HCT116 (cell line): Measurements from ENCODE around the gene TPX2. TPM values are rescaled to one million over a fixed set of nuclear protein-coding genes. Genes with fewer than 3 reads are reported as not detected.

Experiments used
- ATAC-seq: fragments of 200-7000 bp; cut with Tn5 transposase; 2 replicates; pipeline ENCODE4 v1.9.1; 2020; ENCODE audit warnings: mild to moderate bottlenecking, moderate library complexity
- BruUV-seq: library from RNA; stranded (reverse); fragments of 400-500 nt; replicated peaks from 2 replicates; lab custom pipeline; 2021; lab: Mats Ljungman, UMichigan
- CTCF ChIA-PET: fragments of 300-600 bp; sonication (Branson Sonifier 250); formaldehyde crosslinking; loops from one replicate; lab custom pipeline; 2021; ENCODE audit warnings: antibody characterized with exemption; lab: Charles Lee
- POLR2A ChIA-PET: fragments of 300-600, 350-600 bp; sonication (Branson Sonifier 250); formaldehyde crosslinking; loops from one replicate; lab custom pipeline; 2021; ENCODE audit warnings: antibody characterized with exemption; lab: Charles Lee
- RAD21 ChIA-PET, 2 experiments: fragments of 300-600 bp; sonication (Branson Sonifier 250); formaldehyde crosslinking; loops; one replicate each; lab custom pipeline; 2023; ENCODE audit warnings: low total read pairs in 2 of 2; ENCODE audit not compliant: uncharacterized antibody in 2 of 2, unreplicated experiment in 2 of 2, low non-redundant PET in 1 of 2; lab: Charles Lee
- DNase-seq: peaks from one replicate; pipeline ENCODE4 v3.0.0-alpha.2; 2010; ENCODE audit warnings: low read depth, low spot score
- H2AFZ ChIP-seq: fragments of 200-600 bp; shearing (Covaris generic), sonication (generic); 2 replicates; pipeline ENCODE4 v1.6.1; 2017; ENCODE audit warnings: low read depth, mixed run types, mixed read lengths, antibody characterized with exemption, low read length; ENCODE audit not compliant: poor library complexity, severe bottlenecking
- H3K27ac ChIP-seq: 2 replicates; pipeline ENCODE4 v1.5.1; 2012; ENCODE audit warnings: low read depth, low read length
- H3K27me3 ChIP-seq: fragments of 200-600 bp; sonication (generic); 2 replicates; pipeline ENCODE4 v1.6.1; 2016; ENCODE audit warnings: mixed run types, low read length, mixed read lengths; ENCODE audit not compliant: insufficient read depth
- H3K36me3 ChIP-seq, 2 experiments: fragments of 200-500 bp in 1 of 2; fragments of 200-600 bp in 1 of 2; sonication (Bioruptor generic) in 1 of 2; sonication (generic) in 1 of 2; 2 replicates each; pipeline versions ENCODE4 v1.5.1 to v1.6.1; 2014 to 2016; ENCODE audit warnings: low read length in 2 of 2, inconsistent platforms in 1 of 2, mixed read lengths in 1 of 2, mixed run types in 1 of 2; ENCODE audit not compliant: insufficient read depth in 2 of 2, control insufficient read depth in 1 of 2
- H3K4me1 ChIP-seq, 2 experiments: fragments of 200-600 bp in 1 of 2; sonication (generic) in 1 of 2; 2 replicates each; pipeline versions ENCODE4 v1.5.1 to v1.6.1; 2012 to 2017; ENCODE audit warnings: low read length in 2 of 2, inconsistent platforms in 1 of 2, mild to moderate bottlenecking in 1 of 2, mixed read lengths in 1 of 2, mixed run types in 1 of 2, moderate library complexity in 1 of 2; ENCODE audit not compliant: insufficient read depth in 2 of 2, control insufficient read depth in 1 of 2
- H3K4me2 ChIP-seq: fragments of 200-600 bp; sonication (generic); 2 replicates; pipeline ENCODE4 v1.6.1; 2017; ENCODE audit warnings: mixed run types, low read length, mixed read lengths
- H3K4me3 ChIP-seq, 2 experiments: fragments of 200-600 bp in 1 of 2; sonication (generic) in 1 of 2; replicated peaks in 1 of 2; 2 replicates each; pipeline ENCODE4 v1.5.1; 2011 to 2016; ENCODE audit warnings: low read length in 2 of 2, control low read depth in 1 of 2, low read depth in 1 of 2, mild to moderate bottlenecking in 1 of 2, mixed read lengths in 1 of 2, mixed run types in 1 of 2
- H3K79me2 ChIP-seq: fragments of 200-600 bp; sonication (generic); 2 replicates; pipeline ENCODE4 v1.6.1; 2017; ENCODE audit warnings: mild to moderate bottlenecking, mixed run types, low read length, moderate library complexity, mixed read lengths; ENCODE audit not compliant: insufficient read depth
- H3K9ac ChIP-seq: fragments of 200-600 bp; sonication (generic); 2 replicates; pipeline ENCODE4 v1.6.1; 2016; ENCODE audit warnings: low read length, mixed read lengths
- H3K9me2 ChIP-seq: fragments of 200-600 bp; sonication (generic), shearing (Covaris generic); 2 replicates; pipeline ENCODE4 v1.6.1; 2017; ENCODE audit warnings: mixed run types, mild to moderate bottlenecking, moderate library complexity; ENCODE audit not compliant: insufficient read depth
- H3K9me3 ChIP-seq, 2 experiments: fragments of 200-500 bp in 1 of 2; fragments of 200-600 bp in 1 of 2; sonication (Bioruptor generic) in 1 of 2; sonication (generic) in 1 of 2; 2 replicates each; pipeline ENCODE4 v1.6.1; 2014 to 2017; ENCODE audit warnings: low read length in 2 of 2, mixed read lengths in 2 of 2, inconsistent platforms in 1 of 2, low read depth in 1 of 2, mild to moderate bottlenecking in 1 of 2, mixed run types in 1 of 2, moderate library complexity in 1 of 2; ENCODE audit not compliant: control insufficient read depth in 1 of 2, insufficient read depth in 1 of 2
- H4K20me1 ChIP-seq: fragments of 200-600 bp; sonication (generic), shearing (Covaris generic); 2 replicates; pipeline ENCODE4 v1.6.1; 2017; ENCODE audit warnings: mixed run types, mild to moderate bottlenecking, moderate library complexity; ENCODE audit not compliant: insufficient read depth
- CBX3 ChIP-seq: IDR thresholded peaks from 2 replicates; pipeline ENCODE4 v1.6.1; 2012; ENCODE audit warnings: low read depth
- CEBPB ChIP-seq: IDR thresholded peaks from 2 replicates; pipeline ENCODE4 v1.6.1; 2012; ENCODE audit warnings: low read depth
- CTCF ChIP-seq, 3 experiments: fragments of 200-600 bp in 1 of 3; sonication (generic) in 1 of 3; IDR thresholded peaks in 2 of 3; conservative IDR thresholded peaks in 1 of 3; 2 replicates each; pipeline ENCODE4 v1.5.1; 2012 to 2017; ENCODE audit warnings: low read depth in 2 of 3, low read length in 2 of 3, antibody characterized with exemption in 1 of 3, borderline replicate concordance in 1 of 3, control low read depth in 1 of 3, mild to moderate bottlenecking in 1 of 3, mixed read lengths in 1 of 3, mixed run types in 1 of 3, moderate library complexity in 1 of 3; ENCODE audit not compliant: insufficient read depth in 1 of 3
- EGR1 ChIP-seq: IDR thresholded peaks from 2 replicates; pipeline ENCODE4 v1.6.1; 2012; ENCODE audit warnings: low read depth
- EZH2phosphoT487 ChIP-seq: fragments of 200-600 bp; IDR thresholded peaks from 2 replicates; pipeline ENCODE4 v1.6.1; 2018; ENCODE audit warnings: antibody characterized with exemption, borderline replicate concordance
- FOSL1 ChIP-seq: IDR thresholded peaks from 2 replicates; pipeline ENCODE4 v1.6.1; 2012; ENCODE audit warnings: low read depth
- JUND ChIP-seq: IDR thresholded peaks from 2 replicates; pipeline ENCODE4 v1.6.1; 2012
- MAX ChIP-seq: IDR thresholded peaks from 2 replicates; pipeline ENCODE4 v1.6.1; 2012
- POLR2AphosphoS5 ChIP-seq: IDR thresholded peaks from 2 replicates; pipeline ENCODE4 v1.6.1; 2011; ENCODE audit warnings: mild to moderate bottlenecking, low read depth, low read length, moderate library complexity
- SIN3A ChIP-seq: IDR thresholded peaks from 2 replicates; pipeline ENCODE4 v1.6.1; 2012; ENCODE audit warnings: low read depth
- SP1 ChIP-seq: IDR thresholded peaks from 2 replicates; pipeline ENCODE4 v1.6.1; 2012; ENCODE audit warnings: low read depth
- ZFX ChIP-seq: fragments of 450-650 bp; IDR thresholded peaks from 2 replicates; pipeline ENCODE4 v1.6.1; 2017
- intact Hi-C: fragments of 100-400 bp; cut with micrococcal nuclease; formaldehyde crosslinking; loops from 2 replicates; pipeline ENCODE4 v1.10.0; 2022
- total RNA-seq: library from RNA; stranded (reverse); gene quantifications from one replicate; pipeline ENCODE4 v1.2.1, GENCODE V29; 2021; ENCODE audit not compliant: unreplicated experiment
- TF ChIP-seq, protein P1 (sequence below): IDR thresholded peaks from 2 replicates; pipeline ENCODE4 v1.6.1; 2012; ENCODE audit warnings: low read depth
- TF ChIP-seq, protein P2 (sequence below): IDR thresholded peaks from 2 replicates; pipeline ENCODE4 v1.6.1; 2012

Gene TPX2
- total RNA-seq, 1 experiment from 2014 or later: 163 TPM

GRCh38 chr20:31824125-31824485, 85.0 kb downstream of the TPX2 start:
- ATAC-seq: no peak
- intact Hi-C loops: no loop called here
- H3K4me2 ChIP-seq: no peak overlapping the region
- H3K9me2 ChIP-seq: no peaks in the 10 kb centered on the region
- no peaks in the 10 kb centered on the region for H4K20me1 ChIP-seq
- no peaks in the 10 kb centered on the region for H3K79me2 ChIP-seq
- no peak overlapping the region for H3K27ac ChIP-seq
- no peak overlapping the region for H3K4me3 ChIP-seq
- RAD21 ChIA-PET: interaction anchor here in 1 of 2 experiments (1.4 kb wide), 1 partner anchor 13 kb away, joined by 3 read pairs; no protein-coding TSS in a partner anchor
- peaks cover 0 to 9% of the 10 kb centered on the region in 2 experiments; a peak in 1 of 4 replicates for H3K4me1 ChIP-seq
- H2AFZ ChIP-seq: no peak overlapping the region
- TF ChIP-seq SP1: no peak
- no peak for TF ChIP-seq ZFX
- no peak for TF ChIP-seq CTCF (IDR thresholded peaks at IDR 0.05 in 2 of 3, conservative IDR thresholded peaks at IDR 0.05 in 1 of 3; ENCODE audit: borderline replicate concordance in 1 of 3, insufficient read depth in 1 of 3, low read depth in 2 of 3, low read length in 2 of 3)
- TF ChIP-seq SIN3A: no peak
- TF ChIP-seq CBX3: no peak
- TF ChIP-seq POLR2AphosphoS5: no peak
- TF ChIP-seq, protein P1, sequence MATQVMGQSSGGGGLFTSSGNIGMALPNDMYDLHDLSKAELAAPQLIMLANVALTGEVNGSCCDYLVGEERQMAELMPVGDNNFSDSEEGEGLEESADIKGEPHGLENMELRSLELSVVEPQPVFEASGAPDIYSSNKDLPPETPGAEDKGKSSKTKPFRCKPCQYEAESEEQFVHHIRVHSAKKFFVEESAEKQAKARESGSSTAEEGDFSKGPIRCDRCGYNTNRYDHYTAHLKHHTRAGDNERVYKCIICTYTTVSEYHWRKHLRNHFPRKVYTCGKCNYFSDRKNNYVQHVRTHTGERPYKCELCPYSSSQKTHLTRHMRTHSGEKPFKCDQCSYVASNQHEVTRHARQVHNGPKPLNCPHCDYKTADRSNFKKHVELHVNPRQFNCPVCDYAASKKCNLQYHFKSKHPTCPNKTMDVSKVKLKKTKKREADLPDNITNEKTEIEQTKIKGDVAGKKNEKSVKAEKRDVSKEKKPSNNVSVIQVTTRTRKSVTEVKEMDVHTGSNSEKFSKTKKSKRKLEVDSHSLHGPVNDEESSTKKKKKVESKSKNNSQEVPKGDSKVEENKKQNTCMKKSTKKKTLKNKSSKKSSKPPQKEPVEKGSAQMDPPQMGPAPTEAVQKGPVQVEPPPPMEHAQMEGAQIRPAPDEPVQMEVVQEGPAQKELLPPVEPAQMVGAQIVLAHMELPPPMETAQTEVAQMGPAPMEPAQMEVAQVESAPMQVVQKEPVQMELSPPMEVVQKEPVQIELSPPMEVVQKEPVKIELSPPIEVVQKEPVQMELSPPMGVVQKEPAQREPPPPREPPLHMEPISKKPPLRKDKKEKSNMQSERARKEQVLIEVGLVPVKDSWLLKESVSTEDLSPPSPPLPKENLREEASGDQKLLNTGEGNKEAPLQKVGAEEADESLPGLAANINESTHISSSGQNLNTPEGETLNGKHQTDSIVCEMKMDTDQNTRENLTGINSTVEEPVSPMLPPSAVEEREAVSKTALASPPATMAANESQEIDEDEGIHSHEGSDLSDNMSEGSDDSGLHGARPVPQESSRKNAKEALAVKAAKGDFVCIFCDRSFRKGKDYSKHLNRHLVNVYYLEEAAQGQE: no peak
- TF ChIP-seq EGR1: no peak
- no peak for TF ChIP-seq CEBPB
- TF ChIP-seq, protein P2, sequence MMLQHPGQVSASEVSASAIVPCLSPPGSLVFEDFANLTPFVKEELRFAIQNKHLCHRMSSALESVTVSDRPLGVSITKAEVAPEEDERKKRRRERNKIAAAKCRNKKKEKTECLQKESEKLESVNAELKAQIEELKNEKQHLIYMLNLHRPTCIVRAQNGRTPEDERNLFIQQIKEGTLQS: no peak
- TF ChIP-seq MAX: no peak
- TF ChIP-seq EZH2phosphoT487: no peak
- TF ChIP-seq FOSL1: no peak
- no peak for TF ChIP-seq JUND
- no peaks in the 10 kb centered on the region for H3K36me3 ChIP-seq
- POLR2A ChIA-PET: no interaction called here
- H3K27me3 ChIP-seq: no peaks in the 10 kb centered on the region
- DNase-seq: no peak
- H3K9ac ChIP-seq: no peak overlapping the region
- BruUV-seq: no TSS peak
- CTCF ChIA-PET: interaction anchor here (1.0 to 3.5 kb wide), 5 partner anchors 9 to 954 kb away, joined by 3 to 17 read pairs (median 5); no protein-coding TSS in a partner anchor
- H3K9me3 ChIP-seq: no peaks in the 10 kb centered on the region
